OCI-LY7 (cell line): ENCODE results near the gene DDAH1. TPM values are rescaled to one million over a fixed set of nuclear protein-coding genes. Genes with fewer than 3 reads are reported as not detected.

Experiments
- BruUV-seq: library from RNA; stranded (reverse); fragments of 400-500 nt; replicated peaks from 2 replicates; lab custom pipeline; 2021; lab: Mats Ljungman, UMichigan
- CTCF ChIA-PET: fragments of 300-600 bp; sonication (Branson Sonifier 250); formaldehyde crosslinking; loops from one replicate; lab custom pipeline; 2022; ENCODE audit warnings: antibody characterized with exemption; ENCODE audit not compliant: unreplicated experiment; lab: Charles Lee
- POLR2A ChIA-PET: fragments of 300-600 bp; sonication (Branson Sonifier 250); formaldehyde crosslinking; loops from one replicate; lab custom pipeline; 2022; ENCODE audit warnings: antibody characterized with exemption; lab: Charles Lee
- DNase-seq: peaks from one replicate; pipeline ENCODE4 v3.0.0-alpha.2; 2015; ENCODE audit warnings: low spot score
- H2AFZ ChIP-seq: fragments of 200-600 bp; sonication (generic), shearing (Covaris generic); 2 replicates; pipeline ENCODE4 v1.6.1; 2014; ENCODE audit warnings: mild to moderate bottlenecking, antibody characterized with exemption, low read length, moderate library complexity
- H3K27ac ChIP-seq: fragments of 200-600 bp; sonication (generic); 2 replicates; pipeline ENCODE4 v1.5.1; 2014; ENCODE audit warnings: mixed run types, low read depth, mild to moderate bottlenecking, moderate library complexity, low read length, inconsistent platforms; ENCODE audit not compliant: poor library complexity, severe bottlenecking
- H3K36me3 ChIP-seq: fragments of 200-600 bp; sonication (generic); 2 replicates; pipeline ENCODE4 v1.6.1; 2014; ENCODE audit warnings: mild to moderate bottlenecking, antibody characterized with exemption, low read length, moderate library complexity, mixed read lengths; ENCODE audit not compliant: insufficient read depth
- H3K4me1 ChIP-seq: fragments of 200-600 bp; sonication (generic); 2 replicates; pipeline ENCODE4 v1.5.1; 2014; ENCODE audit warnings: mild to moderate bottlenecking, low read length; ENCODE audit not compliant: insufficient read depth, poor library complexity, severe bottlenecking
- H3K4me2 ChIP-seq: fragments of 200-600 bp; sonication (generic); 2 replicates; pipeline ENCODE4 v1.6.1; 2014; ENCODE audit warnings: mild to moderate bottlenecking, low read length
- H3K4me3 ChIP-seq: fragments of 200-600 bp; sonication (generic); 2 replicates; pipeline ENCODE4 v1.5.1; 2014; ENCODE audit warnings: mild to moderate bottlenecking, low read depth, low read length; ENCODE audit not compliant: poor library complexity, severe bottlenecking
- H3K79me2 ChIP-seq: fragments of 200-600 bp; sonication (generic); 2 replicates; pipeline ENCODE4 v1.6.1; 2016; ENCODE audit warnings: low read depth, mild to moderate bottlenecking, low read length, moderate library complexity, mixed read lengths; ENCODE audit not compliant: insufficient read depth
- H3K9me2 ChIP-seq: fragments of 200-600 bp; sonication (generic); 2 replicates; pipeline ENCODE4 v1.6.1; 2016; ENCODE audit warnings: mild to moderate bottlenecking, low read length, mixed read lengths; ENCODE audit not compliant: insufficient read depth
- H3K9me3 ChIP-seq: fragments of 200-600 bp; sonication (generic); 2 replicates; pipeline ENCODE4 v1.6.1; 2014; ENCODE audit warnings: mild to moderate bottlenecking, mixed run types, low read length, mixed read lengths
- H4K20me1 ChIP-seq: fragments of 200-600 bp; sonication (generic); 2 replicates; pipeline ENCODE4 v1.6.1; 2014; ENCODE audit warnings: mild to moderate bottlenecking, antibody characterized with exemption, low read length, moderate library complexity, mixed read lengths; ENCODE audit not compliant: insufficient read depth
- CTCF ChIP-seq: fragments of 200-600 bp; sonication (generic); conservative IDR thresholded peaks from 2 replicates; pipeline ENCODE4 v1.5.1; 2014; ENCODE audit warnings: mild to moderate bottlenecking, antibody characterized with exemption, low read length, moderate library complexity, mixed read lengths
- EZH2phosphoT487 ChIP-seq: fragments of 200-600 bp; sonication (generic); IDR thresholded peaks from 2 replicates; pipeline ENCODE4 v1.6.1; 2018; ENCODE audit warnings: low read depth, borderline replicate concordance, mild to moderate bottlenecking, mixed run types, antibody characterized with exemption, low read length, moderate library complexity, mixed read lengths
- intact Hi-C: fragments of 100-400 bp; cut with micrococcal nuclease; formaldehyde crosslinking; loops from one replicate; pipeline ENCODE4 v1.10.0; 2022; ENCODE audit not compliant: unreplicated experiment
- total RNA-seq, 2 experiments: library from RNA; depleted of rRNA in 1 of 2; stranded (reverse); fragments of >200 nt in 1 of 2; shearing (Covaris generic) in 1 of 2; gene quantifications; 2 replicates each; pipeline ENCODE4 v1.2.3, GENCODE V29; 2014 to 2022

The DDAH1 gene
- total RNA-seq, 2 experiments from 2014 or later: not detected

- no peaks in the 10 kb centered on the region for H4K20me1 ChIP-seq
- H3K9me2 ChIP-seq: no peaks in the 10 kb centered on the region
- POLR2A ChIA-PET: interaction anchor here (0.6 kb wide), 2 partner anchors 36 to 674 kb away, joined by 3 to 6 read pairs; no protein-coding TSS in a partner anchor
- TF ChIP-seq EZH2phosphoT487 (no peak), CTCF (no peak)
- H3K9me3 ChIP-seq: no peaks in the 10 kb centered on the region
- H3K4me3 ChIP-seq: no peak overlapping the region
- H3K27ac ChIP-seq: no peak overlapping the region
- intact Hi-C loops: no loop called here
- no TSS peak for BruUV-seq
- CTCF ChIA-PET: no interaction called here
- no peaks in the 10 kb centered on the region for H3K79me2 ChIP-seq
- no peak overlapping the region for H2AFZ ChIP-seq
- H3K36me3 ChIP-seq: no peaks in the 10 kb centered on the region
- no peak for DNase-seq
- H3K4me2 ChIP-seq: no peak overlapping the region
- H3K4me1 ChIP-seq: no peaks in the 10 kb centered on the region
Measured at GRCh38 chr1:85359874-85360721, 104.9 kb downstream of the DDAH1 start.

- H3K27ac ChIP-seq: no peak overlapping the region
- BruUV-seq: no TSS peak
- intact Hi-C loops: no loop called here
- H3K36me3 ChIP-seq: no peaks in the 10 kb centered on the region
- POLR2A ChIA-PET: interaction anchor here (0.6 kb wide), 1 partner anchor 37 kb away, joined by 6 read pairs; no protein-coding TSS in a partner anchor
- no peaks in the 10 kb centered on the region for H3K9me2 ChIP-seq
- H2AFZ ChIP-seq: no peak overlapping the region
- H3K9me3 ChIP-seq: no peaks in the 10 kb centered on the region
- H4K20me1 ChIP-seq: no peaks in the 10 kb centered on the region
- DNase-seq: no peak
- H3K79me2 ChIP-seq: no peaks in the 10 kb centered on the region
- CTCF ChIA-PET: no interaction called here
- H3K4me3 ChIP-seq: no peak overlapping the region
- TF ChIP-seq EZH2phosphoT487 (no peak), CTCF (no peak)
- no peak overlapping the region for H3K4me2 ChIP-seq
- no peaks in the 10 kb centered on the region for H3K4me1 ChIP-seq
Measured at GRCh38 chr1:85358702-85359438, 106.1 kb downstream of the DDAH1 start.
